SH-SY5Y (cell line): Measurements from ENCODE around the gene TRAPPC5.

ENCODE experiments used
- GATA2 ChIP-seq: IDR thresholded peaks from 2 replicates; pipeline ENCODE4 v1.6.1; 2011; ENCODE audit warnings: mild to moderate bottlenecking, low read depth, low read length
- GATA3 ChIP-seq: IDR thresholded peaks from 2 replicates; pipeline ENCODE4 v1.6.1; 2011; ENCODE audit warnings: low read depth, mild to moderate bottlenecking, low read length, moderate library complexity

The TRAPPC5 gene

GRCh38 chr19:7680606-7681339 is at the start of gene TRAPPC5:
Gene TRAPPC5, plus strand, starts transcription at chr19:7680833. Its CDS starts 1,421 bp downstream, at chr19:7682254.
- TF ChIP-seq GATA2 (no peak), GATA3 (no peak)

- no peak for TF ChIP-seq GATA3
- no peak for TF ChIP-seq GATA2
Measured at GRCh38 chr19:7631577-7631976, 49.1 kb upstream of the TRAPPC5 start.

- TF ChIP-seq GATA2 (no peak), GATA3 (no peak)
Measured at GRCh38 chr19:7632340-7633203, 48.1 kb upstream of the TRAPPC5 start.

GRCh38 chr19:7633698-7634097 is 46.9 kb upstream of the TRAPPC5 start, which contains the start of gene PCP2:
Gene PCP2, minus strand, starts transcription at chr19:7633719. Its CDS starts 262 bp downstream, at chr19:7633457.
- TF ChIP-seq GATA3 = no peak
- no peak for TF ChIP-seq GATA2

- TF ChIP-seq GATA2 (no peak), GATA3 (no peak)
Measured at GRCh38 chr19:7635670-7636069, 45.0 kb upstream of the TRAPPC5 start.

GRCh38 chr19:7636317-7636690 is 44.3 kb upstream of the TRAPPC5 start:
- no peak for TF ChIP-seq GATA2

GRCh38 chr19:7636691-7637373 is 43.8 kb upstream of the TRAPPC5 start, which contains the start of gene STXBP2:
Gene STXBP2, plus strand, starts transcription at chr19:7637110. Its CDS starts 40 bp downstream, at chr19:7637150.
- TF ChIP-seq GATA2 = no peak
- TF ChIP-seq GATA3 = no peak

GRCh38 chr19:7637374-7638256 is 43.0 kb upstream of the TRAPPC5 start:
- TF ChIP-seq GATA3 = no peak

GRCh38 chr19:7638802-7639465 is 41.7 kb upstream of the TRAPPC5 start:
- TF ChIP-seq GATA2 = no peak
- TF ChIP-seq GATA3 = no peak

GRCh38 chr19:7639863-7640348 is 40.7 kb upstream of the TRAPPC5 start:
- TF ChIP-seq GATA3 (no peak), GATA2 (no peak)

GRCh38 chr19:7640803-7641202 is 39.8 kb upstream of the TRAPPC5 start:
- TF ChIP-seq GATA3 = no peak
- no peak for TF ChIP-seq GATA2

GRCh38 chr19:7641290-7642276 is 39.0 kb upstream of the TRAPPC5 start:
- TF ChIP-seq GATA3 = no peak
- TF ChIP-seq GATA2 = no peak
